Measurements from ENCODE around the gene UBE2H. TPM values are rescaled to one million over a fixed set of nuclear protein-coding genes. Genes with fewer than 3 reads are reported as not detected.

UBE2H gene
- total and polyA plus RNA-seq, 4 donors, result 11.9 to 84.2 (median 23.7) TPM

Small RNAs within 50 kb of the gene (small RNA-seq; reads per million reads assigned to genes)
- gene RF00019, result not detected

Other genes with a start within 250 kb of the UBE2H start
- 1 to 10 TPM; 7.0 to 7.1 TPM for gene ZC3HC1, start 98.4 kb upstream of the UBE2H start, total RNA-seq
- 10 to 100 TPM in 1 of 2 donors, 1 to 10 TPM in 1; 7.7 to 11.3 TPM for gene ZC3HC1, start 98.4 kb upstream of the UBE2H start, polyA plus RNA-seq
- 10 to 100 TPM; 24.0 to 31.2 TPM for gene KLHDC10, start 117.6 kb upstream of the UBE2H start, total RNA-seq
- 10 to 100 TPM; 10.8 TPM for gene KLHDC10, start 117.6 kb upstream of the UBE2H start, polyA plus RNA-seq